ENCODE data around the gene SLC33A1. TPM values are rescaled to one million over a fixed set of nuclear protein-coding genes. Genes with fewer than 3 reads are reported as not detected.

SLC33A1 gene
- total and polyA plus RNA-seq, 2 of the 13 experiments (the other 11 are each of a cell fraction or from before 2014, with no cell fraction given), result 20.0 to 32.1 TPM

GRCh38 chr3:155853214-155854140, 750 bp downstream of the SLC33A1 start:
- ChIA-PET CTCF (ENCODE audit: low intra/inter-chr PET ratio, low total read pairs) (no interaction called here), POLR2A (interaction anchor here (0.6 to 2.9 kb wide), 6 partner anchors 8 to 115 kb away, joined by 3 to 23 read pairs (median 6); partner anchors contain the start of genes C3orf33 and GMPS)
- H4K20me1 ChIP-seq (ENCODE audit: insufficient read depth, low read length), result peaks cover 6% of the 10 kb centered on the region; the same call in 1 of the 2 replicates
- H3K4me1 ChIP-seq (ENCODE audit: insufficient read depth, low read length), result peaks cover 44% of the 10 kb centered on the region
- H3K4me2 ChIP-seq (ENCODE audit: low read depth, low read length), result peak overlapping the region; percentile 71
- intact Hi-C loops (cut with micrococcal nuclease; ENCODE audit: unreplicated experiment), result loop anchor here (1.0 to 10.0 kb wide), 4 partner anchors 17 to 469 kb away; partner anchors contain the start of genes C3orf33, GMPS and PLCH1
- H3K36me3 ChIP-seq (replicated peaks in 1 of 2; ENCODE audit: control insufficient read depth in 1 of 2, insufficient read depth in 2 of 2, low read length in 2 of 2), result no peaks in the 10 kb centered on the region; a peak in 1 of 5 replicates
- no peaks in the 10 kb centered on the region for H3K9me3 ChIP-seq (ENCODE audit: low read length)
- no peaks in the 10 kb centered on the region; a peak in 1 of 5 replicates for H3K27me3 ChIP-seq (ENCODE audit: control insufficient read depth in 1 of 2, insufficient read depth in 2 of 2, low read length in 2 of 2)
- peak overlapping the region; percentile 84 for H3K27ac ChIP-seq (ENCODE audit: extremely low read length, insufficient read depth, low read length)
- ATAC-seq (peak; percentile 70), DNase-seq (ENCODE audit: low spot score) (peak; percentile 36), FAIRE-seq (no peak)
- H2AFZ ChIP-seq (ENCODE audit: low read length), result no peak overlapping the region
- in situ Hi-C loops (cut with HindIII; ENCODE audit: extremely low pct_ligation_motif_present, low pct_unique_long_range_greater_than_20kb), result no loop called here
- peaks cover 39% of the 10 kb centered on the region for H3K79me2 ChIP-seq (ENCODE audit: insufficient read depth, low read length)
- H3K9ac ChIP-seq (ENCODE audit: insufficient read depth, low read depth, low read length), result peak overlapping the region; percentile 87
- WGBS (ENCODE audit: low lambda C conversion rate), result 0% methylated on average over 23 of the region's 45 CpGs
- no TSS peak for BruUV-seq (replicated peaks)
- H3K4me3 ChIP-seq (replicated peaks in 1 of 3; ENCODE audit: insufficient read depth in 1 of 3, low read depth in 2 of 3, low read length in 3 of 3), result peak overlapping the region; percentile 78 to 98 (median 89)
- 0 out of 2 replicates have a peak, but pooled peaks have one; percentile 18 for TF ChIP-seq ZNF180 (CRISPR knock-in tag; IDR thresholded peaks at IDR 0.05; ENCODE audit: borderline replicate concordance, low read depth)
- peak; percentile 88 for TF ChIP-seq ZNF777 (CRISPR knock-in tag; IDR thresholded peaks at IDR 0.05)
- TF ChIP-seq ZNF18 (CRISPR knock-in tag; IDR thresholded peaks at IDR 0.05; ENCODE audit: insufficient replicate concordance), result peak; percentile 18
- no peak for TF ChIP-seq SNAPC5 (CRISPR knock-in tag; IDR thresholded peaks at IDR 0.05; ENCODE audit: borderline replicate concordance)
- peak; percentile 3; the same call in 1 of the 2 replicates for TF ChIP-seq ZNF747 (CRISPR knock-in tag; IDR thresholded peaks at IDR 0.05; ENCODE audit: borderline replicate concordance)
- peak; percentile 19; the same call in 1 of the 2 replicates for TF ChIP-seq ZC3H13 (CRISPR knock-in tag; IDR thresholded peaks at IDR 0.05)
- no peak for TF ChIP-seq SPEN (CRISPR knock-in tag; IDR thresholded peaks at IDR 0.05; ENCODE audit: low read depth)
- no peak for TF ChIP-seq ZNF3 (CRISPR knock-in tag; IDR thresholded peaks at IDR 0.05)
- TF ChIP-seq ZNF605 (CRISPR knock-in tag; IDR thresholded peaks at IDR 0.05), result no peak
- 0 out of 2 replicates have a peak, but pooled peaks have one; percentile 9 for TF ChIP-seq TP53 (CRISPR knock-in tag; conservative IDR thresholded peaks at IDR 0.05)
- no peak for TF ChIP-seq KLF11 (CRISPR knock-in tag; IDR thresholded peaks at IDR 0.05)
- 0 out of 2 replicates have a peak, but pooled peaks have one; percentile 8 for TF ChIP-seq ZNF703 (CRISPR knock-in tag; IDR thresholded peaks at IDR 0.05; ENCODE audit: borderline replicate concordance)
- peak; percentile 24; the same call in 1 of the 2 replicates for TF ChIP-seq IRX3 (CRISPR knock-in tag; IDR thresholded peaks at IDR 0.05; ENCODE audit: borderline replicate concordance, low read depth)
- TF ChIP-seq GZF1 (CRISPR knock-in tag; IDR thresholded peaks at IDR 0.05), result 0 out of 2 replicates have a peak, but pooled peaks have one; percentile 67
- TF ChIP-seq ZBTB14 (CRISPR knock-in tag; IDR thresholded peaks at IDR 0.05), result 0 out of 2 replicates have a peak, but pooled peaks have one; percentile 7
- 0 out of 2 replicates have a peak, but pooled peaks have one; percentile 2 for TF ChIP-seq ZNF138 (CRISPR knock-in tag; IDR thresholded peaks at IDR 0.05; ENCODE audit: low read depth)
- TF ChIP-seq TFDP1 (CRISPR knock-in tag; IDR thresholded peaks at IDR 0.05; ENCODE audit: borderline replicate concordance), result no peak
- peak; percentile 62 for TF ChIP-seq AGO2 (optimal IDR thresholded peaks at IDR 0.05; ENCODE audit: low read depth, low read length)
- 0 out of 2 replicates have a peak, but pooled peaks have one; percentile 7 for TF ChIP-seq ZNF224 (CRISPR knock-in tag; IDR thresholded peaks at IDR 0.05)
